Tibial nerve (tissue), 3 donors: ENCODE data around the gene FCGR1A.
"Not testable (repeated sequence)": the region's sequence is repeated elsewhere in the genome, so short reads cannot be mapped to it uniquely, and the experiment has no call there.

Experiments used
- POLR2A ChIP-seq, 2 donors: fragments of 450-650 bp; IDR thresholded peaks; one replicate each; pipeline ENCODE4 v1.6.1; 2017; ENCODE audit warnings: antibody characterized with exemption in 2 of 2, mild to moderate bottlenecking in 2 of 2, moderate library complexity in 2 of 2
- TF ChIP-seq, protein P1 (sequence below), 5 experiments: fragments of 200-600 bp in 3 of 5; fragments of 450-650 bp in 2 of 5; sonication (generic) in 3 of 5; IDR thresholded peaks; one replicate each; pipeline ENCODE4 v1.5.1; 2016 to 2019; ENCODE audit warnings: antibody characterized with exemption in 5 of 5, mild to moderate bottlenecking in 3 of 5, moderate library complexity in 2 of 5

- TF ChIP-seq, protein P1, sequence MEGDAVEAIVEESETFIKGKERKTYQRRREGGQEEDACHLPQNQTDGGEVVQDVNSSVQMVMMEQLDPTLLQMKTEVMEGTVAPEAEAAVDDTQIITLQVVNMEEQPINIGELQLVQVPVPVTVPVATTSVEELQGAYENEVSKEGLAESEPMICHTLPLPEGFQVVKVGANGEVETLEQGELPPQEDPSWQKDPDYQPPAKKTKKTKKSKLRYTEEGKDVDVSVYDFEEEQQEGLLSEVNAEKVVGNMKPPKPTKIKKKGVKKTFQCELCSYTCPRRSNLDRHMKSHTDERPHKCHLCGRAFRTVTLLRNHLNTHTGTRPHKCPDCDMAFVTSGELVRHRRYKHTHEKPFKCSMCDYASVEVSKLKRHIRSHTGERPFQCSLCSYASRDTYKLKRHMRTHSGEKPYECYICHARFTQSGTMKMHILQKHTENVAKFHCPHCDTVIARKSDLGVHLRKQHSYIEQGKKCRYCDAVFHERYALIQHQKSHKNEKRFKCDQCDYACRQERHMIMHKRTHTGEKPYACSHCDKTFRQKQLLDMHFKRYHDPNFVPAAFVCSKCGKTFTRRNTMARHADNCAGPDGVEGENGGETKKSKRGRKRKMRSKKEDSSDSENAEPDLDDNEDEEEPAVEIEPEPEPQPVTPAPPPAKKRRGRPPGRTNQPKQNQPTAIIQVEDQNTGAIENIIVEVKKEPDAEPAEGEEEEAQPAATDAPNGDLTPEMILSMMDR (IDR thresholded peaks at IDR 0.05), result not testable (repeated sequence)
- TF ChIP-seq POLR2A (IDR thresholded peaks at IDR 0.05), result not testable (repeated sequence)
Observed at GRCh38 chr1:149752186-149752585, 30.3 kb upstream of the FCGR1A start.
